ENCODE results near the gene DYNLT1.
"Not testable (repeated sequence)": the region's sequence is repeated elsewhere in the genome, so short reads cannot be mapped to it uniquely, and the experiment has no call there.

The DYNLT1 gene

DNA sequence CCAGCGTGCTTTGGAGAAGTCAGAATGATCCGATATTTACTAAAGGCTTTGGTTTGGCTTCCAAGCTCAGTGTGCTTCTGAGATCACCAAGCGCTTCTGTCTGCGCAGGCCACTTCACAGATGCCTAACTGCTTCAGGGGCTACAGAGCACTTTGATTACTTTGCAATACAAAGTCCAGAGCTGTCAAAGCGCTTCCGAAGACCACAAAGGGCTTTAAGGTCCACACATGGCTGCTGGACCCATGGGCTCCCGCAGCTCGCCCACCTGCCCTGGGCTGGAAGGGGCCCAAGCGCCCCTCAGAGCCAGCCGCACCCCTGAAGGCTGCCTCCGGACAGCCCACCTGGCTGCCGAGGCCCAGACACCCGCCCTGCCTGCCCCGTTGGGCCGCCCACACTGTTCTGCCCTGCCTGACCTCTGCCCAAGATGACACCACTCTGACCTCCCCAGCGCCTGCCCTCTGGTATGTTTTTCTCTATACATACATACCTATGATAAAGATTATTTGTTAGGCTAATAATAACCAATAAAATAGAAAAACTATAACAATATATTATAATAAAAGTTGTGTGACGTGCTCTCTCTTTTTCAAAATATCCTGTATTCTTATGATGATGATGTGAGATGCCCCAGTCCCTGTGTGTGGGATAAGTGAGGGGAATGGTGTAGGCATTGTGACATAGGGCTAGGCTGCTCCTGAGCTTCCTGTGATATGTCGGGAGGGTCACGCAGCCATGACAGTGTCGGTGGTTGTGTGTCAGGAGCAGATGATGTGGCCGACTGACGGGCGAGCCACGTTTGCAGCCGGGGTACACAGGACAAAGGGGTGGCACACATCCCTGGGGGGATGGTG lies 22.6 kb downstream of the DYNLT1 start:
- no peak for DNase-seq

DNA sequence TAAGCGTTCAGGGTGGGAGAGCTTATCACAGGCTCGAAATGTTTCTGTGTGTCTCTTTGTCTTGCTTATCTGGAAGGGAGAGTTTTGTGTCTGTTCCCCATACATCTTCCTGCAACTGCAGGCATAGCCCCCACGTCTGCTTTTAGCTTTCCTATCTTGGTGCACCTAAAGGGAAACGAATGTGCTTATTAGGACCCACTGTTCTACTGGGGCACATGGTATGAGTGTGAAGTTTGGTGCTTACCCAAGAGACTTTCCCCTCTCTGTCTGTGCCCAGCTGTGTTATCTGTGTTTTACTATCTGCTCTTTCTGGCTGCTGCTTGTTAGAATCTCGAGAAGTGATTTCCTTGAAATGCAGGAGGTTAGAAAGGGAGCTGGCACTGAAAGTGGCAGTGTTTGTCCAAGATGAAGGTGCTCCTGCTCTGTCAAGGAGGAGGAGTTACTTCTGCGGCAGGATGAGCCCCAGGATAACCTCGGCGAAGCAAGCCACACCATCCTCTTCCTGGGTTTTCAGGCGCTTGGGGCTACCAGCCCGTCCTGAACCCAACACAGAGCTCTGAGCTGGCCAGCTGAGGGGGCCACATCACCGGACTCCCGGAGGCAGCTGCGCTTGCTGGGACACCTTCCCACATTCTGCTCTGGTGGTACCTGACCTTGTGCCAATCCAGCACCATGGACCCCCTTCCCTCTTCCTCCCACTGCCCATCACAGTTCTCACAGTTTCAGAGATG lies 23.4 kb downstream of the DYNLT1 start:
- DNase-seq: no peak

DNA sequence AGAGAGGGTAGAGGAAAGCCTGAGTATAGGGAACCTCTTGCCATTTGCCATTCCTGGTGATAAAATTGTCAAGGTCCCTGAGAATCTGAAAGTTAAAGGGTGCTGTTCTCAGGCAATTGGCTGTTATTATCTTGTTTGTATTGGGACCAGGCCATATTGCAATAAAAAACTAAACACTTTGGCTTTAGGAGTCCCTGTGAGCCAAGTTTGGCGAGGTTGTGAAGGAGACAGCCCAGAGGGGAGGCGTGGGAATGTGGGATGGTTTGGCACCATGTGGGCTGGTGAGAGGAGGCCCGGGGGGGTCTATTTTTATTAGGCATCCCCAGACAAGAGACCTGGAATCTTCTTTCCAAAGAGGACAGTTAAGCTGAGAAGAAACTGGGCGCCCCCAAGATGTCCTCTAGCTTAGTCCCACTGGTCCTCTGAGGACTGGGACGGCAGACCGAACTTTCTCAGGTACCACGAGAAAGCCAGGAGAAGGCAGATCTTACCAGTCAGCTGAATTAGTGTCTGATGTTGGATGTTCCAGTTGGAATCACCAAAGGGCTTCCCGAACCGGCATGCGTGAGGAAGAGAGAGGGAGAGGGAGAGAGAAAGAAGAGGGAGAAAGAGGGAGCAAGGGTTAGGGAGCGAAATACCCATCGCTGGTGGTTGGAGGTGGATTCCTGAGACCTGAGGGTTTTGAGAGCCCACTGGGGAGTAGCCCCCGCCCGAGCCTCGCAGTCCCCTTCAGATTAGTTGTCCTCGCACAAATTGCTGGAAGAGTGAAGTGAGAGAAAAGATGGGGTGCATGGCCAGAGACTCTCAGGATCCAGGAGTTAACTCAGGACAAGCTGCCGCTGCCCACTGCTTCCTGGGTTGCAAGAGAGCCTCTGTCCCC lies 24.4 kb downstream of the DYNLT1 start:
- DNase-seq: no peak

DNA sequence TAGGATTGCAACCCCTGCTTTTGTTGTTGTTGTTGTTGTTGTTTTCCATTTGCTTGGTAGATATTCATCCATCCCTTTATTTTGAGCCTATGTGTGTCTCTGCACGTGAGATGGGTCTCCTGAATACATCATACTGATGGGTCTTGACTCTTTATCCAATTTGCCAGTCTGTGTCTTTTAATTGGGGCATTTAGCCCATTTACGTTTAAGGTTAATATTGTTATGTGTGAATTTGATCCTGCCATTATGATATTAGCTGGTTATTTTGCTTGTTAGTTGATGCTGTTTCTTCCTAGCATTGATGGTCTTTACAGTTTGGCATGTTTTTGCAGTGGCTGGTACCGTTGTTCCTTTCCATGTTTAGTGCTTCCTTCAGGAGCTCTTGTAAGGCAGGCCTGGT lies 26.3 kb downstream of the DYNLT1 start:
- DNase-seq: not testable (repeated sequence)

DNA sequence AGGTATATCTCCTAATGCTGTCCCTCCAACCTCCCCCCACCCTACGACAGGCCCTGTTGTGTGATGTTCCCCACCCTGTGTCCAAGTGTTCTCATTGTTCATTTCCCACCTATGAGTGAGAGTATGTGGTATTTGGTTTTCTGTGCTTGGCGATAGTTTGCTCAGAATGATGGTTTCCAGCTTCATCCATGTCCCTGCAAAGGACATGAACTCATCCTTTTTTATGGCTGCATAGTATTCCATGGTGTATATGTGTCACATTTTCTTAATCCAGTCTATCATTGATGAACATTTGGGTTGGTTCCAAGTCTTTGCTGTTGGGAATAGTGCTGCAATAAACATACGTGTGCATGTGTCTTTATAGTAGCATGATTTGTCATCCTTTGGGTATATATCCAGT lies 29.9 kb downstream of the DYNLT1 start:
- DNase-seq: not testable (repeated sequence)

DNA sequence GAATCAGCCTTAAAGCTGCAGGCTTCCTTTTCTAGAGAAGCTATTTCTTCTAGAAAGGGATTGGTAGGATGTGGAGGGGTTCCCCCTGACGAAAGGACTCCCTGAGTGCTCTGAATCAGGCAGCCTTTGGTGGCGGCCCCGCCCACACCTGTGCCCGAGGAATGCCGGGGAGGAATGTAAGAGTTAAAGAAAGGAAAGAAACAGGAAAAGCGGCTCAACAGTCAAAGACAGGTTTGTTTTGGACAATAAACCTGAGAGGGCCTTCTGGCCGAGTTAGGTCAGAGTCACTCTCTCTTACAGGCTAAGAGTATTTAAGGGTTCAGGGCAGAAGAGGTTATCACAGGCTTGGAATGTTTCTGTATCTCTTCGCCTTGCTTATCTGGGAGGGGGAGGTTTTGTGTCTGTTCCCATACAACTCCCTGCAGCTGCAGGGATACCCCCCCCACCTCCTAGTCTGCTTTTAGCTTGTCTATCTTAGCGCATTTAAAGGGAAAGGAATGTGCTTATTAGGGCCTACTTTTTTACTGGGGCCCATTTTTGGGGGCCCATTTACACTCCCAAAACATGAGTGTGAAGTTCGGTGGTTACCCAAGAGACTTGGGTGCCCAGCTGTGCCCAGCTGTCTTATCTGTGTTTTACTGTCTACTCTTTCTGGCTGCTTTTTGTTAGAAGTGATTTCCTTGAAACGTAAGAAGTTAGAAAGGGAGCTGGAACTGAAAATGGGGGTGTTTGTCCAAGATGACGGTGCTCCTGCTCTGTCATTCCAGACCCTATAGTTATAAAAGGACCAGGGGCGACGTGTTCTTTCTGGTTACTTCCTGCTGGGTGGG lies 32.8 kb downstream of the DYNLT1 start:
- DNase-seq: no peak

DNA sequence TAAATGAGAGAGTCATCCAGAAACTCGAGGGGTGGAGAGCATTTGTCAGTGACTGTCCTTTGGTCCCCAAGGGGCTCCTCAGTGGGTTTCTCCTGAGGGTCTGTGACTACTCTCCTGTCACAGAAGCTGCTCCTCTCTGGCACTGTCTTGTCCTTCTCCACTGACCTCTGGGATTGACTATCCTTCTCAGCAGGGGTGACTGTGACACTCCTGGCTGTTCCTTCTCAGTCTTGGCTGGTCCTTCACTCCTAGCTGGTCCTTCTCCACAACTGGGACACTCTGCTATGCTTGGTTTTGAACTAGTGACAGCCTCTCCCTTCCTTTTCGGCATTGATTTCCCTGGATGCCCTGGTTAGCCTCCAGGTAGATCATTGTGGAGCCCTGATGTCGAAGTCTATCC lies 33.5 kb downstream of the DYNLT1 start:
- DNase-seq: no peak

DNA sequence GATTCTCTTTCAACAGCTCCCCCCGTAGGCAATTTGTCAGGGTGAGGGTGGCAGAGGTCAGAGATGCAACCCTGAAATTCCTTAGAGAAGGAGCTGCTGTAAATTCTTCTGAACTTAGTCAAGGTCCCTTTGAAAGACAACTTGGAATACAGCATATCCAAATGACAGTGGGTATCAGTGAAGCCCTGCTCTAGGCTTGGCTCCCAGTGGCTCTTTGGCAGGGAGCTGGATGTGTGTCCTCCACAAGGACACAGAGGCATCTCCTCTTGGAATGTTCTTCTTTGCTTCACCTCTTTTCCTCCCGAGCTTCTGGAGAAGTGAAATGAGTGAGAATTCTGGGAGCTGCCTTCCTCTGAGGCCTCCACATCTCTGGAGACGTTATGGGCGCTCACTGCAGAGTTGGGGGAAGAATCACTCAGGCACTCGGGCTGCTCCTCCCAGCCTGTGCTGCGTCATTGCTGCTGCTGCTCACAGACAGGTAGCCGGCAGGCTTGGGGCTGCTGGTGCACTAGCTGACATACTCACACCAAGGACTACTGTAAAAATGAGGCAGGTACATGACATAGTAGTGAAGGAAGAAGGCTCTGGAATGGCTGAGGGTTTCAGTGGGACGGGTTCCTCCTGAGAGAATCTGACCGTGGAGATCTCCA lies 34.1 kb downstream of the DYNLT1 start:
- DNase-seq: no peak

DNA sequence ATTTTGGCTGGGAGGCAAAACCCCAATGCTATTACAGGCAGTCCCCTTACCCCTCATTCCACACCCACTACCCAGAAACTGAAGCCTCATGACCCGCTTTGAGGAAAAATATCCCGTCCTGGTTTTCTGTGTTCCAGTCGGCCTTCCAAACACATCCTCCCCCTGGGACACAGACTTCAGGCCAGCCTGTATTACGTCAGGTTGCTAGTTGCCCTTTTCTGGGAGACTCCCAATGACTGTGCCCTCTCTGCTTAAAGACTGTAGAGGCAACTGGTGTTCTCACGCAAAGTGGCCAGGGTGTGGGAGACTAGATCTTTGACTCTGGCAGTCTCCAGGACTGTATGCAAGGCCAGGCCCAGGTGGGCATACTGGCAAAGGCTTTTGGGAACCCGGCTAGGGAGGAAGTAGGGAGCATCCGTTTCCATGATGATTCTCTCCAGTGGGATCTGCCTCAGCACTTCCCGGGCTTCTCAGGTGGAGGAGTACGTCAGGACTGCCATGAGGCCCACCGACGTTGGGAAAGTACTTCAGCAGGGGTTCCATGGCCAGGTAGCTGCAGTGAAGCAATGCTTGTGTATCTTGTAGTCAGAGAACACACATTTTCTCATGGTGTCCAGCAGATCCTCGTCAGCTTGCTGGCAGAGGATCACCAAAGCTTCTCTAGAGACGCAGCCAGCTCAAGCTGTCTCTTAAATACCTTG lies 34.9 kb downstream of the DYNLT1 start:
- no peak for DNase-seq

DNA sequence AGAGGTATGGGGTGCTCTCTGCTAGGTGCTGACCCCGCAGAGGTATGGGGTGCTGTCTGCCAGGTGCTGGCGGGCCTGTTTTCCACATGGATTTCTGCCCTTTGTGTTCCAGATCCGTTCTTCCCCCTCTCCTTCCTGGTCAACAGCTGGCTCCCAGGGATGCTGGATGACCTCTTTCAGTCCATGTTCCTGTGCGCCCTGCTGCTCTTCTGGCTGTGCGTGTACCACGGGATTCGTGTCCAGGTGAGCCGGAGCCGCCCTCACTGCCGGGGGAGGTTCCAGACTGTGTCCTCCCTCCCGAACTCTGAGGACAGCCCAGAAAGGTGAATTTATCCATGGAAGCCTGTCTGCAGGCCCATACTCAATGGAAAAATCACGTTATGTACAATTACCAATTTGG lies 36.3 kb downstream of the DYNLT1 start:
- DNase-seq: no peak

DNA sequence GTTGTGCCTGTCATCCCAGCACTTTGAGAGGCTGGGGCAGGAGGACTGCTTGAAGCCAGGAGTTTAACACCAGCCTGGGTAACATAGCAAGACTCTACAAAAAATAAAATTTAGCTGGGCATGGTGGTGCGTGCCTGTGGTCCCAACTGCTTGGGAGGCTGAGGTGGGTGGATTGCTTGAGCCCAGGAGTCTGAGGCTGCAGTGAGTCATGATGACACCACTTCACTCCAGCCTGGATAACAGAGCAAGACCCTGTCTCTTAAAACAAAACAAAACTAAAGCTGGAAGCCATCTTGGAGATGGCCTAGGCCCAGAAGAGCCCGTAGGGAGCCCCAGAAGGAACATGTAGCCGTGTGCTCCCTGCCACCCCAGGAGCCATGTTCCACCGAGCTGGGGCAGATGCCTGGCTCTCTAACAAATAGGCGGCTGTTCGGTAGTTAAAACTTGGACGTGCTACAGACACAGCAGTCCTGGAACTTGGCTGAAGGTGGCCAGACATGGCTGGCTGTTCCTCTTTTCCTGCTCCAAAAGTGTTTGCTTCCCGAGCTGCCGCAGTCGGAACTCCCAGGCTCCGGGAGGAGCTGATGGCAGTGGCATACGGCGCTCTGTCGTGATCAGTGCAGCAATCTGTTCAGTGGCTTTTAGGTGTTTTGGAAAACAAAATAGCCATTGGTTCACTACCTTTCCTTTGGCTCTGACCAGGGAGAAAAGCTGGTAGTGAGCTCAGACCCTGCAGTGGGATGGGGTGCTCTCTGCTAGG lies 37.0 kb downstream of the DYNLT1 start:
- DNase-seq: no peak

DNA sequence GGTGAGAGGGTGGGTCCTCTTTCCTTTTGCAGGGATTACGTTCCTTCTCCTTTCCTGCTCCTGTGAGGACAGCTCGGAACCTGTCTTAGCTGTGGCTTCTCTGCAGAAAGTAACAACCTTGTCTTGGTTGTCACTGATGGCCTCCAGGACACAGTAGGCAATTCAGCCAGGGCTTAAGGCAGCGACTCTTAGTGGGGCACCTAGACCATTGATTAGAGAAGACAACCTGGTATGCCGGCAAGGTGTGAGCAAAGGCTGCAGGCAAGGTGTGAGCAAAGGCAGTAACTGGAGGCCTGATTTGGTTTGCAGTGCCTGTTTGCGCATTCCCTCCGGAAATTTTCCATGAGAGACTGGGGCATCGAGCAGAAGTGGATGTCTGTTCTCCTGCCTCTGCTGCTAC lies 37.6 kb downstream of the DYNLT1 start:
- DNase-seq: no peak

DNA sequence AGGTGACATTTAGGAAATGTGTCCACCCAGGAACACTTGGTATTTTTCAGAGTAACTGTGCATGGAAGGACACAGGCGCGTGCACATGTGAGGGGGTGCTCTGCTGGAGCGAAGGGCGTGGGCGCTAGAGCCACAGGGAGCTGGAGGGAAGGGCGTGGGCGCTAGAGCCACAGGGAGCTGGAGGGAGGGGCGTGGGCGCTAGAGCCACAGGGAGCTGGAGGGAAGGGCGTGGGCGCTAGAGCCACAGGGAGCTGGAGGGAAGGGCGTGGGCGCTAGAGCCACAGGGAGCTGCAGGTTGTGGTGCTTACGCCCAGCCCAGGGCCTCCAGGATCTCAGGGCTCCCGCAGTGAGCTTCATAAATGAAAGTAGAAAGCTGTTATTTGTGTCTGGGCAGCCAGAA lies 38.5 kb downstream of the DYNLT1 start:
- not testable (repeated sequence) for DNase-seq

DNA sequence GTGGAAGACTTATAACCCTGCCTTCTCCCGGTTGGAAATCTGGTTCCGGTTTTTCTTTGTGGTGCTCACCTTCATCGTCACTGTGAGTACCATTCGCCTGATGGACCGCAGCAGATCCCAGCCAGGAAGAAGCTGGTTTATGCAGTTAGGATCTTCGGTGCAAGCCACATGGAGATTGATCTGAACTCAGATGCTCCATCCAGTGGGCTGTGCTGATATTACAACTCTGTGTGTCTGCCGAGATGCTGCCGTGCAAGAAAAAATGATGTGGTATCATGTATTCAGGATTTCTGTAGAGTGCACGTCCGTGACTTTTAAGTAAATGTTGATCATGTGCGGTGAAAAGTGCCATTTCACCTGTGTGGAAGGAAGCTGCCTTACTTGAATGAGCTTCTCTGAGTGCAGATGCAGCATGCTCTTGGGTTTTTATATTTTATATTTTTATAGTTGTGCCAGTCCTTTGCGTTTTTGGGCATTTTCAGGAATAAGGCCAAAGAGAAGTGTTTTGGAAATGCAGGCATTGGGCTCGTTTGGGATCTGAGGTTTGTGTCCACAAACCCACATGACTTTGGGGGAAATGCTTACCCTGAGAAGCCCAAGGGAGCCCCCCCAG lies 39.2 kb downstream of the DYNLT1 start:
- DNase-seq: peak; percentile 4 to 49

DNA sequence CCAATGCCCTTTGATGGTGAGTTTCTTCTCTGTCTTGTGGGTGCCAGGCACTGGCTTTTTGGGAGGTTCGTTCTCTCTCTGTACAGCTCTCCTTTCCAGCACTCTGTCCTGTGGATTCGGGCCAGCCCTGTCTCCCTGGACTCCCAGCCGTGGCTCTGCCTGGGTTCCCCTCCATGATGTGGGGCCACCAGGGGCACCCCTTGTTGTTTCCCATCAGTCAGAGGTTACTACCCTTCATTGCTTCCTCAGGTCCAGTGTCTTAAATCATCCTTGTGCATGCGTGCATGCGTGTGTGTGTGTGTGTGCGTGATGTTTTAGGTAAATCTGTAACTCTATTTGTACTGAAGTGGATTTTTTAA lies 40.5 kb downstream of the DYNLT1 start:
- no peak for DNase-seq

DNA sequence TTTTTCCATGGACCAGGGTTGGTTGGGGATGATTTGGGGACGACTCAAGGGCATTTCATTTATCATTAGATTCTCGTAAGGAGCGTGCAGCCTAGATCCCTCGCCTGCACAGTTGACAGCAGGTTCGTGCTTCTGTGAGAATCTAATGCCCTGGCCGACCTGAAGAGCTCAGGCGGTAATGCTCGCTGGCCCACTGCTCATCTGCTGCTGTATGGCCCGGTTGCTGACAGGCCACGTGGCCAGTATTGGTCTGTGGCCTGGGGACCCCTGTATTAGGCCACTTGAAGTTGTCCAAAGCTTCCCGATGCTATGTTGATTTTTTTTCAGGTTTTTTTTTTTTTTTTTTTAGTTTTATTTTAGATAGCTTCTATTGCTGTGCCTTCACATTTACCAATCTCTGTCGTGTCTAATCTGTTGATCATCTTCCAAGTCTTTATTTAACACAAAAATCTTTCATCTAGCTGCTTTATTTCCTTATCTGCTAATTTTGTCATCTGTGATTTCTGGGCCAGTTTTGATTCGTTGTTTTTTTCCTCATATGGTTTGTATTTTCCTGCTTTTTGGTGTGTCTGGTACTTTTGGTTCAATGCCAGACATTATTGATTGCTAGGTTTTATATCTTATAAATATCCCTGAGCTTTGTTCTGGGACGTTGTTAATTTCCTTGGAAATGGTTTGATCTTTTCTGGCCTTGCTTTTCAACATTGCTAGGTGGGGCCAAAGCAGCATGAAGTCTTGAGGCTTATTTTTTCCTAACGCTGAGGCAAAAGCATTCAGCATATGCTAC lies 41.1 kb downstream of the DYNLT1 start:
- no peak for DNase-seq

DNA sequence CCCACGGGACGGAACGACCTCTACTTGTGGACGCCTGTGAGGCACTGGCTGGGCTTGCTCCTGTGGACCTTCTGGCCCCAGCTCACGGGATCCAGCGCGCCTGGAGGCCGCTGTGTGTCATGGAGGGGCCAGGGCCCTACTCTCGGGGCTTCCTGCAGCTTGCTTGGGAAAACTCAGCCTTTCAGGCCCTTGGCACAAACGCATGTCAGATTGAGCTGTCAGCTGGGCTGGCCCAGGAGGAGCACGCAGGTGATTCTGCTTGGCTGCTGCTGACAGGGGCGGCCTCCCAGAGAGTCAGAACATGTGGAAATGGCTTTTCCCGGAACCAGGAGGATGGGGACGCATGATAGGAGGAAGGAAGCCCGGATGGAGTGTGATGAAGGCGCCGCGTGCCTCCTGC lies 44.9 kb downstream of the DYNLT1 start:
- no peak for DNase-seq

DNA sequence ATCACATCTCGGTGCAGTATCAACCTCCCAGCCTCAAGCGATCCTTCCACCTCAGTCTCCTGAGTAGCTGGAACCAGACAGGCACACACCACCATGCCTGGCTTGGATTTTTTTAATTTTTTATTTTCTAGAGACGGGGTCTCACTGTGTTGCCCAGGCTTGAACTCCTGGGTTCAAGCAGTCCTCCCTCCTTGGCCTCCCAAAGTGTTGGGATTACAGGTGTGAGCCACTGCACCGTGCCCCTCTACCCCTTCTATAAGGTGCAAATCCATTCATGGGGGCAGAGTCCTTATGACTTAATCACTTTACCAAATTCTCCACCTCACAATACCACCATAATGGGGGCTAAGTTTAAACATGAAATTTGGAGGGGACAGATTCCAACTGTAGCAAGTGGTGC lies 47.0 kb downstream of the DYNLT1 start:
- no peak for DNase-seq

DNA sequence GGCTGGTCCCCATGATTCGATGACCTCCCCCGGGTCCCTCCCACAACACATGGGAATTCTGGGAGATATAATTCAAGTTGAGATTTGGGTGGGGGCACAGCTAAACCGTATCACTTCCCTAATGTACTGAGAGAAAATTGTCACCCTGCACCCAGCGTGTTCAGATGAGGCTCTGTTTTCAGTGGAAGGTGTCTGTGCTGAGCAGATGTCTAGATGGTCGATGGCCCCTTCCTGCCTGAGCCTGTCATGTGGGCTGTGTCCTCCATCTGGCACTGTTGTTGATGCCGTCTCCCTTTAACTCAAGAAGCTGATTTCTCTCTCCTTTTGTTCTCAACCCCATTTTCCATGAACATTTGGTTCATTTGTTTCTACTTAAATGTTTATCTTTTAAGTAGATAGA lies 47.7 kb downstream of the DYNLT1 start:
- DNase-seq: no peak
